ENCODE measurements around the gene PHACTR1.

- TF ChIP-seq CTCF (IDR thresholded peaks at IDR 0.05) (no peak), POLR2A (IDR thresholded peaks at IDR 0.05) (no peak)
Observed at GRCh38 chr6:12992770-12993169, 276.2 kb downstream of the PHACTR1 start.
